Measurements from ENCODE around the gene SLC39A5.

The SLC39A5 gene

GRCh38 chr12:56212361-56212760, 17.5 kb upstream of the SLC39A5 start:
- Histone ChIP-seq H3K27ac (ENCODE audit: low read depth in 2 of 2, low read length in 2 of 2) (no peak overlapping the region), H3K4me1 (ENCODE audit: control insufficient read depth in 2 of 2, insufficient read depth in 2 of 2, low read length in 2 of 2) (peaks cover 0 to 3% of the 10 kb centered on the region in 2 donors), H3K4me3 (ENCODE audit: low read length in 2 of 2) (no peak overlapping the region), H3K9ac (ENCODE audit: low read depth in 1 of 2, low read length in 2 of 2) (no peak overlapping the region), H3K27me3 (ENCODE audit: control insufficient read depth in 2 of 2, insufficient read depth in 2 of 2, low read length in 2 of 2) (no peaks in the 10 kb centered on the region), H3K9me3 (ENCODE audit: control insufficient read depth in 2 of 2, low read length in 2 of 2) (no peaks in the 10 kb centered on the region), H3K36me3 (ENCODE audit: control insufficient read depth in 2 of 2, insufficient read depth in 2 of 2, low read length in 2 of 2) (peaks cover 47 to 59% of the 10 kb centered on the region in 2 donors)

- no peak overlapping the region for H3K9ac ChIP-seq (ENCODE audit: low read depth in 1 of 2, low read length in 2 of 2)
- no peaks in the 10 kb centered on the region for H3K27me3 ChIP-seq (ENCODE audit: control insufficient read depth in 2 of 2, insufficient read depth in 2 of 2, low read length in 2 of 2)
- no peak overlapping the region for H3K4me3 ChIP-seq (ENCODE audit: low read length in 2 of 2)
- H3K9me3 ChIP-seq (ENCODE audit: control insufficient read depth in 2 of 2, low read length in 2 of 2), result no peaks in the 10 kb centered on the region
- peaks cover 38 to 49% of the 10 kb centered on the region in 2 donors for H3K36me3 ChIP-seq (ENCODE audit: control insufficient read depth in 2 of 2, insufficient read depth in 2 of 2, low read length in 2 of 2)
- H3K4me1 ChIP-seq (ENCODE audit: control insufficient read depth in 2 of 2, insufficient read depth in 2 of 2, low read length in 2 of 2), result peaks cover 0 to 3% of the 10 kb centered on the region in 2 donors
- H3K27ac ChIP-seq (ENCODE audit: low read depth in 2 of 2, low read length in 2 of 2), result no peak overlapping the region
Measured at GRCh38 chr12:56213878-56214277, 16.0 kb upstream of the SLC39A5 start.

GRCh38 chr12:56216461-56216860, 13.4 kb upstream of the SLC39A5 start:
- Histone ChIP-seq H3K9me3 (ENCODE audit: control insufficient read depth in 2 of 2, low read length in 2 of 2) (no peaks in the 10 kb centered on the region), H3K4me1 (ENCODE audit: control insufficient read depth in 2 of 2, insufficient read depth in 2 of 2, low read length in 2 of 2) (peaks cover 7 to 10% of the 10 kb centered on the region in 2 donors), H3K27me3 (ENCODE audit: control insufficient read depth in 2 of 2, insufficient read depth in 2 of 2, low read length in 2 of 2) (no peaks in the 10 kb centered on the region), H3K36me3 (ENCODE audit: control insufficient read depth in 2 of 2, insufficient read depth in 2 of 2, low read length in 2 of 2) (peaks cover 26 to 36% of the 10 kb centered on the region in 2 donors), H3K9ac (ENCODE audit: low read depth in 1 of 2, low read length in 2 of 2) (no peak overlapping the region), H3K27ac (ENCODE audit: low read depth in 2 of 2, low read length in 2 of 2) (no peak overlapping the region), H3K4me3 (ENCODE audit: low read length in 2 of 2) (no peak overlapping the region)

- H3K9ac ChIP-seq (ENCODE audit: low read depth in 1 of 2, low read length in 2 of 2), result no peak overlapping the region
- H3K9me3 ChIP-seq (ENCODE audit: control insufficient read depth in 2 of 2, low read length in 2 of 2), result no peaks in the 10 kb centered on the region
- H3K4me1 ChIP-seq (ENCODE audit: control insufficient read depth in 2 of 2, insufficient read depth in 2 of 2, low read length in 2 of 2), result peaks cover 23 to 29% of the 10 kb centered on the region in 2 donors
- no peaks in the 10 kb centered on the region for H3K27me3 ChIP-seq (ENCODE audit: control insufficient read depth in 2 of 2, insufficient read depth in 2 of 2, low read length in 2 of 2)
- peaks cover 5 to 10% of the 10 kb centered on the region in 2 donors for H3K36me3 ChIP-seq (ENCODE audit: control insufficient read depth in 2 of 2, insufficient read depth in 2 of 2, low read length in 2 of 2)
- no peak overlapping the region for H3K4me3 ChIP-seq (ENCODE audit: low read length in 2 of 2)
- no peak overlapping the region for H3K27ac ChIP-seq (ENCODE audit: low read depth in 2 of 2, low read length in 2 of 2)
Measured at GRCh38 chr12:56219840-56220239, 10.0 kb upstream of the SLC39A5 start.

- Histone ChIP-seq H3K27ac (ENCODE audit: low read depth in 2 of 2, low read length in 2 of 2) (peak overlapping the region; percentile 99), H3K36me3 (ENCODE audit: control insufficient read depth in 2 of 2, insufficient read depth in 2 of 2, low read length in 2 of 2) (peaks cover 3 to 5% of the 10 kb centered on the region in 2 donors), H3K4me3 (ENCODE audit: low read length in 2 of 2) (peak overlapping the region; percentile 80 to 91), H3K27me3 (ENCODE audit: control insufficient read depth in 2 of 2, insufficient read depth in 2 of 2, low read length in 2 of 2) (no peaks in the 10 kb centered on the region), H3K9me3 (ENCODE audit: control insufficient read depth in 2 of 2, low read length in 2 of 2) (no peaks in the 10 kb centered on the region), H3K9ac (ENCODE audit: low read depth in 1 of 2, low read length in 2 of 2) (peak overlapping the region; percentile 90 to 96), H3K4me1 (ENCODE audit: control insufficient read depth in 2 of 2, insufficient read depth in 2 of 2, low read length in 2 of 2) (peaks cover 29 to 36% of the 10 kb centered on the region in 2 donors)
Measured at GRCh38 chr12:56220611-56221231, 9.1 kb upstream of the SLC39A5 start.

GRCh38 chr12:56221232-56221756, 8.6 kb upstream of the SLC39A5 start:
- H3K27me3 ChIP-seq (ENCODE audit: control insufficient read depth in 2 of 2, insufficient read depth in 2 of 2, low read length in 2 of 2), result no peaks in the 10 kb centered on the region
- no peaks in the 10 kb centered on the region for H3K9me3 ChIP-seq (ENCODE audit: control insufficient read depth in 2 of 2, low read length in 2 of 2)
- H3K4me1 ChIP-seq (ENCODE audit: control insufficient read depth in 2 of 2, insufficient read depth in 2 of 2, low read length in 2 of 2), result peaks cover 29 to 36% of the 10 kb centered on the region in 2 donors

GRCh38 chr12:56221757-56222530, 7.9 kb upstream of the SLC39A5 start, which contains the start of gene RNF41:
TSS of gene RNF41 (minus strand) at chr12:56221922. CDS start at chr12:56214047, 7,875 bp downstream.
- Histone ChIP-seq H3K9ac (ENCODE audit: low read depth in 1 of 2, low read length in 2 of 2) (peak within 1 kb of the TSS; percentile 90 to 96), H3K27ac (ENCODE audit: low read depth in 2 of 2, low read length in 2 of 2) (peak within 1 kb of the TSS; percentile 99), H3K36me3 (ENCODE audit: control insufficient read depth in 2 of 2, insufficient read depth in 2 of 2, low read length in 2 of 2) (no peaks in the 10 kb centered on the region), H3K4me3 (ENCODE audit: low read length in 2 of 2) (peak within 1 kb of the TSS; percentile 80 to 91), H3K9me3 (ENCODE audit: control insufficient read depth in 2 of 2, low read length in 2 of 2) (no peaks in the 10 kb centered on the region), H3K27me3 (ENCODE audit: control insufficient read depth in 2 of 2, insufficient read depth in 2 of 2, low read length in 2 of 2) (no peaks in the 10 kb centered on the region), H3K4me1 (ENCODE audit: control insufficient read depth in 2 of 2, insufficient read depth in 2 of 2, low read length in 2 of 2) (peaks cover 29 to 36% of the 10 kb centered on the region in 2 donors)

More at GRCh38 chr12:56221232-56221756, 8.6 kb upstream of the SLC39A5 start:
- H3K9ac ChIP-seq (ENCODE audit: low read depth in 1 of 2, low read length in 2 of 2), result peak overlapping the region; percentile 90 to 96
- H3K4me3 ChIP-seq (ENCODE audit: low read length in 2 of 2), result peak overlapping the region; percentile 80 to 91
- peak overlapping the region; percentile 99 for H3K27ac ChIP-seq (ENCODE audit: low read depth in 2 of 2, low read length in 2 of 2)
- peaks cover 3% of the 10 kb centered on the region in 2 donors for H3K36me3 ChIP-seq (ENCODE audit: control insufficient read depth in 2 of 2, insufficient read depth in 2 of 2, low read length in 2 of 2)

GRCh38 chr12:56222531-56222895, 7.3 kb upstream of the SLC39A5 start:
- H3K4me1 ChIP-seq (ENCODE audit: control insufficient read depth in 2 of 2, insufficient read depth in 2 of 2, low read length in 2 of 2), result peaks cover 29 to 36% of the 10 kb centered on the region in 2 donors

GRCh38 chr12:56223571-56224101, 6.2 kb upstream of the SLC39A5 start:
- H3K4me3 ChIP-seq (ENCODE audit: low read length in 2 of 2), result peak overlapping the region; percentile 58 to 85
- no peaks in the 10 kb centered on the region for H3K27me3 ChIP-seq (ENCODE audit: control insufficient read depth in 2 of 2, insufficient read depth in 2 of 2, low read length in 2 of 2)
- peak overlapping the region; percentile 37 to 38 for H3K9ac ChIP-seq (ENCODE audit: low read depth in 1 of 2, low read length in 2 of 2)
- peak overlapping the region; percentile 99 for H3K27ac ChIP-seq (ENCODE audit: low read depth in 2 of 2, low read length in 2 of 2)
- H3K9me3 ChIP-seq (ENCODE audit: control insufficient read depth in 2 of 2, low read length in 2 of 2), result no peaks in the 10 kb centered on the region
- H3K4me1 ChIP-seq (ENCODE audit: control insufficient read depth in 2 of 2, insufficient read depth in 2 of 2, low read length in 2 of 2), result peaks cover 29 to 36% of the 10 kb centered on the region in 2 donors
- H3K36me3 ChIP-seq (ENCODE audit: control insufficient read depth in 2 of 2, insufficient read depth in 2 of 2, low read length in 2 of 2), result no peaks in the 10 kb centered on the region

More at GRCh38 chr12:56222531-56222895, 7.3 kb upstream of the SLC39A5 start:
- H3K9me3 ChIP-seq (ENCODE audit: control insufficient read depth in 2 of 2, low read length in 2 of 2), result no peaks in the 10 kb centered on the region
- no peaks in the 10 kb centered on the region for H3K36me3 ChIP-seq (ENCODE audit: control insufficient read depth in 2 of 2, insufficient read depth in 2 of 2, low read length in 2 of 2)
- H3K27me3 ChIP-seq (ENCODE audit: control insufficient read depth in 2 of 2, insufficient read depth in 2 of 2, low read length in 2 of 2), result no peaks in the 10 kb centered on the region
- peak overlapping the region; percentile 80 to 91 for H3K4me3 ChIP-seq (ENCODE audit: low read length in 2 of 2)
- peak overlapping the region; percentile 90 to 96 for H3K9ac ChIP-seq (ENCODE audit: low read depth in 1 of 2, low read length in 2 of 2)
- peak overlapping the region; percentile 99 for H3K27ac ChIP-seq (ENCODE audit: low read depth in 2 of 2, low read length in 2 of 2)
